Liver (tissue), 3 donors: ENCODE results near the gene HSD17B7.

Experiments
- EGR1 ChIP-seq, 2 donors: IDR thresholded peaks; 2 replicates each; pipeline ENCODE4 v1.6.1; 2016 to 2018; ENCODE audit warnings: antibody characterized with exemption in 2 of 2, low read depth in 2 of 2
- GABPA ChIP-seq, 2 donors: IDR thresholded peaks in 1 of 2; conservative IDR thresholded peaks in 1 of 2; 2 replicates each; pipeline ENCODE4 v1.6.1; 2016; ENCODE audit warnings: antibody characterized with exemption in 2 of 2, mild to moderate bottlenecking in 1 of 2, moderate library complexity in 1 of 2
- JUND ChIP-seq, 2 donors: IDR thresholded peaks; 2 replicates each; pipeline ENCODE4 v1.6.1; 2016; ENCODE audit warnings: antibody characterized with exemption in 2 of 2
- NR2F2 ChIP-seq: IDR thresholded peaks from 2 replicates; pipeline ENCODE4 v1.6.1; 2016; ENCODE audit warnings: antibody characterized with exemption
- RXRA ChIP-seq, 2 donors: IDR thresholded peaks; 2 replicates each; pipeline ENCODE4 v1.6.1; 2017 to 2018; ENCODE audit warnings: antibody characterized with exemption in 2 of 2, mild to moderate bottlenecking in 1 of 2
- SP1 ChIP-seq: IDR thresholded peaks from 2 replicates; pipeline ENCODE4 v1.6.1; 2018; ENCODE audit warnings: antibody characterized with exemption, mild to moderate bottlenecking
- TAF1 ChIP-seq: conservative IDR thresholded peaks from 2 replicates; pipeline ENCODE4 v1.6.1; 2016; ENCODE audit warnings: antibody characterized with exemption, mild to moderate bottlenecking
- YY1 ChIP-seq: IDR thresholded peaks from 2 replicates; pipeline ENCODE4 v1.6.1; 2016; ENCODE audit warnings: antibody characterized with exemption, mild to moderate bottlenecking
- ZBTB33 ChIP-seq: IDR thresholded peaks from 2 replicates; pipeline ENCODE4 v1.6.1; 2016; ENCODE audit warnings: antibody characterized with exemption
- TF ChIP-seq, protein P1 (sequence below): IDR thresholded peaks from 2 replicates; pipeline ENCODE4 v1.6.1; 2016; ENCODE audit warnings: antibody characterized with exemption
- TF ChIP-seq, protein P2 (sequence below): fragments of 150-350 bp; IDR thresholded peaks from 2 replicates; pipeline ENCODE4 v1.5.1; 2017; ENCODE audit warnings: improper control_type of control experiment, low read depth, low read length; ENCODE audit not compliant: missing input control
- TF ChIP-seq, protein P3 (sequence below): IDR thresholded peaks from 2 replicates; pipeline ENCODE4 v1.6.1; 2016; ENCODE audit warnings: antibody characterized with exemption, mild to moderate bottlenecking
- donor health status: healthy.
- donor health status: healthy.

DNA sequence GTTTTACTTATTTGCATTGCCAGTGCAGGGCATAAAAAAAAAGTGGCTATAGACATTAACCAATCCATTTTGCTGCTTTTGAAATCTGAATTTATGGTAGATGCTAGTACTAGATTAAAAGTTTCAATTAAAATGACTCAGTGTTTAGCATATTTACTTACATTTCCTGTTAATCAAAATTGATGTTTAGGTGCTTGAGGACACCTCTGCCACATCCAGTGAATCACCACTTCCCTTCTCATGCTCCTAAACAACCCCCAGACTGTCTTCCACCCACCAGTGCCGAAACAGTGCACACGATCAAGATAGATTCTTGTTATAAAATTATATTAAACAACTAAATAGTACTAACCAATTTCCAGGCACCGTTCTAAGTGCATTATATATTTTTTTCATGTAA is 32.7 kb downstream of the HSD17B7 start:
- TF ChIP-seq, protein P1, sequence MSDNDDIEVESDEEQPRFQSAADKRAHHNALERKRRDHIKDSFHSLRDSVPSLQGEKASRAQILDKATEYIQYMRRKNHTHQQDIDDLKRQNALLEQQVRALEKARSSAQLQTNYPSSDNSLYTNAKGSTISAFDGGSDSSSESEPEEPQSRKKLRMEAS: no peak
- TF ChIP-seq, protein P2, sequence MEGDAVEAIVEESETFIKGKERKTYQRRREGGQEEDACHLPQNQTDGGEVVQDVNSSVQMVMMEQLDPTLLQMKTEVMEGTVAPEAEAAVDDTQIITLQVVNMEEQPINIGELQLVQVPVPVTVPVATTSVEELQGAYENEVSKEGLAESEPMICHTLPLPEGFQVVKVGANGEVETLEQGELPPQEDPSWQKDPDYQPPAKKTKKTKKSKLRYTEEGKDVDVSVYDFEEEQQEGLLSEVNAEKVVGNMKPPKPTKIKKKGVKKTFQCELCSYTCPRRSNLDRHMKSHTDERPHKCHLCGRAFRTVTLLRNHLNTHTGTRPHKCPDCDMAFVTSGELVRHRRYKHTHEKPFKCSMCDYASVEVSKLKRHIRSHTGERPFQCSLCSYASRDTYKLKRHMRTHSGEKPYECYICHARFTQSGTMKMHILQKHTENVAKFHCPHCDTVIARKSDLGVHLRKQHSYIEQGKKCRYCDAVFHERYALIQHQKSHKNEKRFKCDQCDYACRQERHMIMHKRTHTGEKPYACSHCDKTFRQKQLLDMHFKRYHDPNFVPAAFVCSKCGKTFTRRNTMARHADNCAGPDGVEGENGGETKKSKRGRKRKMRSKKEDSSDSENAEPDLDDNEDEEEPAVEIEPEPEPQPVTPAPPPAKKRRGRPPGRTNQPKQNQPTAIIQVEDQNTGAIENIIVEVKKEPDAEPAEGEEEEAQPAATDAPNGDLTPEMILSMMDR: no peak
- TF ChIP-seq NR2F2: no peak
- TF ChIP-seq, protein P3, sequence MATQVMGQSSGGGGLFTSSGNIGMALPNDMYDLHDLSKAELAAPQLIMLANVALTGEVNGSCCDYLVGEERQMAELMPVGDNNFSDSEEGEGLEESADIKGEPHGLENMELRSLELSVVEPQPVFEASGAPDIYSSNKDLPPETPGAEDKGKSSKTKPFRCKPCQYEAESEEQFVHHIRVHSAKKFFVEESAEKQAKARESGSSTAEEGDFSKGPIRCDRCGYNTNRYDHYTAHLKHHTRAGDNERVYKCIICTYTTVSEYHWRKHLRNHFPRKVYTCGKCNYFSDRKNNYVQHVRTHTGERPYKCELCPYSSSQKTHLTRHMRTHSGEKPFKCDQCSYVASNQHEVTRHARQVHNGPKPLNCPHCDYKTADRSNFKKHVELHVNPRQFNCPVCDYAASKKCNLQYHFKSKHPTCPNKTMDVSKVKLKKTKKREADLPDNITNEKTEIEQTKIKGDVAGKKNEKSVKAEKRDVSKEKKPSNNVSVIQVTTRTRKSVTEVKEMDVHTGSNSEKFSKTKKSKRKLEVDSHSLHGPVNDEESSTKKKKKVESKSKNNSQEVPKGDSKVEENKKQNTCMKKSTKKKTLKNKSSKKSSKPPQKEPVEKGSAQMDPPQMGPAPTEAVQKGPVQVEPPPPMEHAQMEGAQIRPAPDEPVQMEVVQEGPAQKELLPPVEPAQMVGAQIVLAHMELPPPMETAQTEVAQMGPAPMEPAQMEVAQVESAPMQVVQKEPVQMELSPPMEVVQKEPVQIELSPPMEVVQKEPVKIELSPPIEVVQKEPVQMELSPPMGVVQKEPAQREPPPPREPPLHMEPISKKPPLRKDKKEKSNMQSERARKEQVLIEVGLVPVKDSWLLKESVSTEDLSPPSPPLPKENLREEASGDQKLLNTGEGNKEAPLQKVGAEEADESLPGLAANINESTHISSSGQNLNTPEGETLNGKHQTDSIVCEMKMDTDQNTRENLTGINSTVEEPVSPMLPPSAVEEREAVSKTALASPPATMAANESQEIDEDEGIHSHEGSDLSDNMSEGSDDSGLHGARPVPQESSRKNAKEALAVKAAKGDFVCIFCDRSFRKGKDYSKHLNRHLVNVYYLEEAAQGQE: no peak
- no peak for TF ChIP-seq EGR1 (IDR thresholded peaks at IDR 0.05; ENCODE audit: low read depth in 2 of 2)
- TF ChIP-seq JUND (IDR thresholded peaks at IDR 0.05): no peak
- TF ChIP-seq ZBTB33: no peak
- no peak for TF ChIP-seq TAF1
- TF ChIP-seq GABPA (IDR thresholded peaks at IDR 0.05 in 1 of 2, conservative IDR thresholded peaks at IDR 0.05 in 1 of 2): no peak
- TF ChIP-seq YY1: no peak
- TF ChIP-seq SP1: no peak
- TF ChIP-seq RXRA (IDR thresholded peaks at IDR 0.05): no peak
